ENCODE data around the gene SLC12A5.

Gene SLC12A5

GRCh38 chr20:46063151-46063550 is 34.1 kb downstream of the SLC12A5 start:
- no peaks in the 10 kb centered on the region for H3K79me2 ChIP-seq (ENCODE audit: low read length)
- no peak overlapping the region for H3K4me2 ChIP-seq (ENCODE audit: low read depth, low read length)
- H3K27ac ChIP-seq (ENCODE audit: low read length): no peak overlapping the region
- H3K4me1 ChIP-seq (ENCODE audit: low read length): peaks cover 13% of the 10 kb centered on the region
- peaks cover 5% of the 10 kb centered on the region; the same call in 1 of the 2 replicates for H4K20me1 ChIP-seq (ENCODE audit: insufficient read depth, low read length)
- peaks cover 17% of the 10 kb centered on the region; the same call in 1 of the 2 replicates for H3K36me3 ChIP-seq (replicated peaks; ENCODE audit: insufficient read depth, low read length)
- H3K9me2 ChIP-seq (replicated peaks; ENCODE audit: insufficient read depth, low read length): no peaks in the 10 kb centered on the region
- H2AFZ ChIP-seq (ENCODE audit: low read length): no peak overlapping the region
- no peaks in the 10 kb centered on the region for H3K9me3 ChIP-seq (replicated peaks; ENCODE audit: insufficient read depth, low read length)
- H3K27me3 ChIP-seq (replicated peaks; ENCODE audit: insufficient read depth, low read length): no peaks in the 10 kb centered on the region
- peaks cover 6% of the 10 kb centered on the region; the same call in 1 of the 2 replicates for H3F3A ChIP-seq (ENCODE audit: insufficient read depth, low read length)
- DNase-seq: no peak
- no peak overlapping the region for H3K9ac ChIP-seq (ENCODE audit: low read length)
- H3K4me3 ChIP-seq (ENCODE audit: low read length): no peak overlapping the region
- TF ChIP-seq EZH2 (optimal IDR thresholded peaks at IDR 0.05; ENCODE audit: low read depth, low read length): no peak
- TF ChIP-seq CTCF (IDR thresholded peaks at IDR 0.05; ENCODE audit: low read length): no peak
- no peak for TF ChIP-seq EZH2phosphoT487 (IDR thresholded peaks at IDR 0.05; ENCODE audit: low read length)

- Histone ChIP-seq H3K9me3 (replicated peaks; ENCODE audit: insufficient read depth, low read length) (no peaks in the 10 kb centered on the region), H3K9me2 (replicated peaks; ENCODE audit: insufficient read depth, low read length) (no peaks in the 10 kb centered on the region), H3K4me3 (ENCODE audit: low read length) (no peak overlapping the region), H3K9ac (ENCODE audit: low read length) (no peak overlapping the region), H3K27me3 (replicated peaks; ENCODE audit: insufficient read depth, low read length) (no peaks in the 10 kb centered on the region), H3K4me1 (ENCODE audit: low read length) (peaks cover 13% of the 10 kb centered on the region), H3K36me3 (replicated peaks; ENCODE audit: insufficient read depth, low read length) (peaks cover 17% of the 10 kb centered on the region; the same call in 1 of the 2 replicates), H2AFZ (ENCODE audit: low read length) (no peak overlapping the region), H4K20me1 (ENCODE audit: insufficient read depth, low read length) (peaks cover 5% of the 10 kb centered on the region; the same call in 1 of the 2 replicates), H3K79me2 (ENCODE audit: low read length) (no peaks in the 10 kb centered on the region), H3F3A (ENCODE audit: insufficient read depth, low read length) (peaks cover 6% of the 10 kb centered on the region; the same call in 1 of the 2 replicates), H3K4me2 (ENCODE audit: low read depth, low read length) (no peak overlapping the region), H3K27ac (ENCODE audit: low read length) (no peak overlapping the region)
- TF ChIP-seq CTCF (IDR thresholded peaks at IDR 0.05; ENCODE audit: low read length) (no peak), EZH2phosphoT487 (IDR thresholded peaks at IDR 0.05; ENCODE audit: low read length) (no peak), EZH2 (optimal IDR thresholded peaks at IDR 0.05; ENCODE audit: low read depth, low read length) (no peak)
- DNase-seq: no peak
Measured at GRCh38 chr20:46063652-46064054, 34.6 kb downstream of the SLC12A5 start.

- H3K9me2 ChIP-seq (replicated peaks; ENCODE audit: insufficient read depth, low read length): no peaks in the 10 kb centered on the region
- H2AFZ ChIP-seq (ENCODE audit: low read length): no peak overlapping the region
- H3K36me3 ChIP-seq (replicated peaks; ENCODE audit: insufficient read depth, low read length): peaks cover 14% of the 10 kb centered on the region; the same call in 1 of the 2 replicates
- H3F3A ChIP-seq (ENCODE audit: insufficient read depth, low read length): peaks cover 6% of the 10 kb centered on the region; the same call in 1 of the 2 replicates
- H4K20me1 ChIP-seq (ENCODE audit: insufficient read depth, low read length): peaks cover 5% of the 10 kb centered on the region; the same call in 1 of the 2 replicates
- H3K4me1 ChIP-seq (ENCODE audit: low read length): peaks cover 13% of the 10 kb centered on the region
- no peak overlapping the region for H3K4me2 ChIP-seq (ENCODE audit: low read depth, low read length)
- no peak overlapping the region for H3K4me3 ChIP-seq (ENCODE audit: low read length)
- no peaks in the 10 kb centered on the region for H3K79me2 ChIP-seq (ENCODE audit: low read length)
- H3K9ac ChIP-seq (ENCODE audit: low read length): no peak overlapping the region
- H3K27me3 ChIP-seq (replicated peaks; ENCODE audit: insufficient read depth, low read length): no peaks in the 10 kb centered on the region
- H3K9me3 ChIP-seq (replicated peaks; ENCODE audit: insufficient read depth, low read length): no peaks in the 10 kb centered on the region
- no peak for DNase-seq
- TF ChIP-seq EZH2phosphoT487 (IDR thresholded peaks at IDR 0.05; ENCODE audit: low read length): no peak
- TF ChIP-seq CTCF (IDR thresholded peaks at IDR 0.05; ENCODE audit: low read length): no peak
- no peak for TF ChIP-seq EZH2 (optimal IDR thresholded peaks at IDR 0.05; ENCODE audit: low read depth, low read length)
- no peak overlapping the region for H3K27ac ChIP-seq (ENCODE audit: low read length)
Measured at GRCh38 chr20:46065006-46065405, 36.0 kb downstream of the SLC12A5 start.
